Jurkat, Clone E6-1 (cell line): Measurements from ENCODE around the gene MND1.
"Not testable (repeated sequence)": the region's sequence is repeated elsewhere in the genome, so short reads cannot be mapped to it uniquely, and the experiment has no call there.

Experiments
- DNase-seq: peaks from one replicate; pipeline ENCODE4 v3.0.0-alpha.2; 2011; ENCODE audit warnings: low read depth, low spot score
- H3K4me3 ChIP-seq: 2 replicates; pipeline ENCODE4 v1.5.1; 2011; ENCODE audit warnings: mild to moderate bottlenecking, low read length, control low read depth, moderate library complexity

The MND1 gene

GRCh38 chr4:153393397-153393796 is 48.9 kb downstream of the MND1 start:
- no peak overlapping the region for H3K4me3 ChIP-seq
- DNase-seq: no peak

- no peak for DNase-seq
- no peak overlapping the region for H3K4me3 ChIP-seq
Observed at GRCh38 chr4:153394945-153395344, 50.5 kb downstream of the MND1 start.

- no peak overlapping the region for H3K4me3 ChIP-seq
- no peak for DNase-seq
Observed at GRCh38 chr4:153398713-153399112, 54.2 kb downstream of the MND1 start.

- H3K4me3 ChIP-seq: no peak overlapping the region
- DNase-seq: no peak
Observed at GRCh38 chr4:153399358-153399757, 54.9 kb downstream of the MND1 start.

GRCh38 chr4:153401501-153401900 is 57.0 kb downstream of the MND1 start:
- DNase-seq: no peak

GRCh38 chr4:153402366-153402765 is 57.9 kb downstream of the MND1 start:
- DNase-seq: no peak
- no peak overlapping the region for H3K4me3 ChIP-seq

More at GRCh38 chr4:153401501-153401900, 57.0 kb downstream of the MND1 start:
- no peak overlapping the region for H3K4me3 ChIP-seq

GRCh38 chr4:153403726-153404125 is 59.2 kb downstream of the MND1 start:
- H3K4me3 ChIP-seq: no peak overlapping the region
- DNase-seq: no peak

- no peak overlapping the region for H3K4me3 ChIP-seq
- DNase-seq: no peak
Observed at GRCh38 chr4:153407906-153408305, 63.4 kb downstream of the MND1 start.

- no peak for DNase-seq
- no peak overlapping the region for H3K4me3 ChIP-seq
Observed at GRCh38 chr4:153408932-153409331, 64.4 kb downstream of the MND1 start.

GRCh38 chr4:153409412-153409811 is 64.9 kb downstream of the MND1 start:
- no peak for DNase-seq

GRCh38 chr4:153409924-153410501 is 65.5 kb downstream of the MND1 start:
- no peak overlapping the region for H3K4me3 ChIP-seq
- no peak for DNase-seq

More at GRCh38 chr4:153409412-153409811, 64.9 kb downstream of the MND1 start:
- no peak overlapping the region for H3K4me3 ChIP-seq

GRCh38 chr4:153413842-153414241 is 69.4 kb downstream of the MND1 start:
- H3K4me3 ChIP-seq: no peak overlapping the region
- DNase-seq: no peak

- not testable (repeated sequence) for H3K4me3 ChIP-seq, DNase-seq
Observed at GRCh38 chr4:153416456-153416855, 72.0 kb downstream of the MND1 start.

GRCh38 chr4:153418121-153418520 is 73.6 kb downstream of the MND1 start:
- DNase-seq: no peak
- no peak overlapping the region for H3K4me3 ChIP-seq

GRCh38 chr4:153418558-153418957 is 74.1 kb downstream of the MND1 start:
- H3K4me3 ChIP-seq: no peak overlapping the region
- no peak for DNase-seq

GRCh38 chr4:153419029-153419428 is 74.5 kb downstream of the MND1 start:
- DNase-seq: no peak
- no peak overlapping the region for H3K4me3 ChIP-seq

- H3K4me3 ChIP-seq: no peak overlapping the region
Observed at GRCh38 chr4:153419673-153420278, 75.3 kb downstream of the MND1 start.

GRCh38 chr4:153420361-153420760 is 75.9 kb downstream of the MND1 start:
- no peak for DNase-seq

More at GRCh38 chr4:153419673-153420278, 75.3 kb downstream of the MND1 start:
- DNase-seq: no peak

GRCh38 chr4:153421941-153422340 is 77.5 kb downstream of the MND1 start:
- no peak for DNase-seq
- H3K4me3 ChIP-seq: no peak overlapping the region

More at GRCh38 chr4:153420361-153420760, 75.9 kb downstream of the MND1 start:
- no peak overlapping the region for H3K4me3 ChIP-seq

- peak overlapping the region; percentile 20; the same call in 1 of the 2 replicates for H3K4me3 ChIP-seq
- DNase-seq: peak; percentile 96
Observed at GRCh38 chr4:153426207-153426885, 81.9 kb downstream of the MND1 start.
